GM19397 (cell line): Measurements from ENCODE around the gene JPH4.

ENCODE experiments used
- ATAC-seq: cut with Tn5 transposase; IDR thresholded peaks from one replicate; pipeline ENCODE4 v1.9.1; 2021; ENCODE audit warnings: mild to moderate bottlenecking, moderate library complexity; ENCODE audit not compliant: unreplicated experiment

Gene JPH4

DNA sequence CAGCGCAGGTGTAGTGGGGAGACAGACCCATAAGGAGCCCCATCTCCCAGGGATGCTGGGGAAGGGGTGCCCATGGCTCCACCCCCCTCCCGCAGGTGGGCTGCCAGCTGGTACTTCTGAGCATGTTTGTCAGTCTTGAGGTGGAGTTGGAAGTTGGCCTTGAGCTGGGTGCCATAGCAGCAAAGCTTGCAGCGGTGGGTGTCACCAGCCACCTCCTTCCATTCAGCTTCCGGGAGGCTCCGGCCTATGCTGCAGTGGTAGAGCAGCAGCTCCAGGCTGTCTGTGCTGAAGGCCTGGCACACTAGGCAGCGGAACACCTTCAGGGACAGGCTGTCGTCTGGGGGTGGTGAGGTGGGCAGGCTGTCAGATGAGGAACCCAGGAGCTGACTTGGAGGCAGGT is 45.9 kb downstream of the JPH4 start:
- no peak for ATAC-seq

GRCh38 chr14:23531391-23531790 is 47.2 kb downstream of the JPH4 start:
- no peak for ATAC-seq

- no peak for ATAC-seq
Observed at GRCh38 chr14:23530375-23531055, 48.1 kb downstream of the JPH4 start.

DNA sequence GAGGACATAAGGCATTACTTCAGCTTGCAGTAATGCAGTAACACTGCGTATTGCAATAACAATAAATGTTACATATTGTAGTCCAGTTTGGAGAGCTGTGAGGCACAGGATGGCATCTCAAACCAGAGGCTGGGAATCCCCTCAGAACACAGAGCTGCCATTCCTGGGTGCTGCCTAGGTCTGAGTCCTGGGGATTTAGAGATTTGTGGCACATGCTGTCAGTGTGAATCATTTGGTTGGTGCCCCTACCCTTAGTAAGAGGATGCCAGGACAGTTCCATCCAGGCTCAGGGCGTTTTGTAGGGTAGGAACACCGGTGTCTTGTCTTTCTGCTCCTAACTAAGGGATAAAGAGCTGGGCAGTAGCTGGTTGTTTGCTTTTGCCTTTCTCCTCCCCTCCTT is 49.6 kb downstream of the JPH4 start:
- ATAC-seq = no peak

DNA sequence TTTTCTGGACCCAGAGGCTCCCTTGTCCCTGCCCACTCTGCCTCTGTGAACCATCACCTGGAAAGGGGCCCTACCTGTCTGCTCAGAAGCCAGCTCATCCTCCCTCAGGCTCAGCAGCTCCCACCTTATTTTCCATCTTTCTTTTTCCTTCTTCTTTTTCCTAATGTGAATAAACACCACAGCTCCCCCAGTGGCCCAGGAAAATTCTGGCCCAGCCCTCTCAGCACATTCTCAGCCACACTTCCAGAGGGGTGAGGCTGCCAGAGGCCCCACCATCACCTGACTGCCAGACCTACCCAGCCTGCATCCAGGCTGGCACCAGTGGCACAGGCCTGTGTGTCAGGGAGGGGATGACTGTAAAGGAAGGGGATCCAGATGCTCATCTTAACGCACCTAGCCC is 50.0 kb downstream of the JPH4 start:
- no peak for ATAC-seq

DNA sequence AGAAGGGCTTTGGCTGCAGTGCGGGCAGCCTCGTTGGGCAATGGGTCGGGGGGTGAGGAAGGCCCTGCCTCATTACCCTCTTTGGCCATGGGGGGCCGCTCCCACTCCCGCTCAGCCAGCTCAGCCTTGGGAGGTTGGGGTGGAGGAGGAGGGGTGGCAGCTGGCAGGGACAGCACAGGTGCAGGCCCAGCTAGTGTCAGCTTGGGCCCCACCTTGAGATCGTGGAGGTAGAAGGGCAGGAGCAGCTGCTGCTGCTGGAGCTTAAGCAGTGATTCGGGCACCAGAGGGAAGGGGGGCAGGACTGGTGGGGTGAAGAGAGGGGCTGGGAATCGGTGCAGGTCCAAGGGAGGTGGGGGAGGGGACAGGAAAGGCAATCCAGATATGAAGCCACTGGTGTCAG is 53.0 kb downstream of the JPH4 start:
- no peak for ATAC-seq

DNA sequence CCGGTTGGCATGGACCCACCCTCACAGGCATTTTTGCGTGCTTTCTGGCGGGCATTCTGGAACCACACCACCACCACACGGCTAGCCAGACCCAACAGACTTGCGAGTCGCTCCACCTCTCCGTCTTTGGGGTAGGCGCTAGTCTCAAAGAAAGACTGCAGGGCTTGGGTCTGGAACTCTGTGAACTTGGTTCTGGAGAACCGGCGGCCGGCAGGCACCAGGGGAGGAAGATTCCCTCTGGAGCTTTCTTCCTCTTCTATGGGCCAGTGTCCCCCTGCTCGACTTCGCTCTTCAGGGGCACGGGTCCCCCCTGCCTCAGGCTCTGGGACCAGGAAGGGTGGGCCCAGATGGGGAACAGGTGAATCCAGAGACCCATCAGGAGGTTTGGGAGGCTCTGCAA is 53.6 kb downstream of the JPH4 start:
- no peak for ATAC-seq

- ATAC-seq = no peak
Observed at GRCh38 chr14:23523229-23524016, 55.2 kb downstream of the JPH4 start.

GRCh38 chr14:23522643-23523198 is 55.9 kb downstream of the JPH4 start:
- no peak for ATAC-seq

GRCh38 chr14:23521785-23522640 is 56.6 kb downstream of the JPH4 start:
- ATAC-seq = no peak

DNA sequence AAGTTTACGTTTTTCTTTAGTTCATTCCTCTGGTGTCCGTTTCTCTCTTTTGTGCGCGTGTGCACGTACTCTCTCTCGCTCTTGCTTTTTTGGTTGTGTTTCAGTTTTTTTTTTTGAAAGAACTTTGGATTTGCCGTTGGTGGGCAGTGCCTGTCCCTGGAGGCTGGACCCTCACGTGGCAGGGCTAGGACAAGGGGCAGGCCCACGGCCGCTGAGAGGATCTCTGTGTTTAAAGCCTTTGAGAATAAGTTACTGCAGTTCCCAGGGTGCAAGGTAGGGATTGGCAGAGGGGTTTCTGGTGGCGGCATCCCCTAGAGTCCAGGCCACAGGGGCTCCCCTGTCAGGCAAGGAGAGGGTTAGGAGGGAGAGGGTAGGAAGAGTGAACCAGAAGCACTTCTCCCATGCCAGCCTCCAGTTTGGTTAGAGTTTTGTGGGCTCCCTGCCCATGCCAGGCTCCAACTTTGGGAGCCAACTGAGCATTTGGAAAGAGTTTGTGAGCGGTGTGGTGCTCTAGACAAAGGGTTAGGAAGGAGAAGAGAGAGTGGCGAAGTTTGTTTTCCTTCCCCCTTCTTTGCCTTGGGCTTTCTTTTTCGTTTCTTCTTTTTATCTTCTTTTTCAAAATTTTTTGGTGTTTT is 57.6 kb downstream of the JPH4 start:
- ATAC-seq = no peak

DNA sequence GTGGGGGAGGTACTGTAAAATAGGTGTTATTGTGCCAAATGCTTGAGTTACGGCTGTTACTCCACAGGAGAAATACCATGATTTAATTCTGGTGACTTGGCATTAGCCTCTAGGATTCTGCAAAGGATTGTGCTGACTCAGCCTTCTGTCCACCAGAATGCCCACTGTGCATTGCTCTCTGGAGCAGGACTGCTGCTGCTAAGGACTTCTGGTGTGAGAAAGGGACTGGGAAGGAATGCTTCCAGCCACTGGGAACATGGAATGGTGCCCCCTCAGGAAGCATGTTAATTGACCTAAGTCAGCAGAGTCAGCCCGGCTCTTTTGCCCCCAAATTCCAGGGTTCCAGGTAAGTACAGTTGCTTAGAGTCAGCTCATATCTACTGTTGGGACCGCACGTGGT is 59.9 kb downstream of the JPH4 start:
- ATAC-seq = no peak
